NCI-H748 (cell line): ENCODE results near the gene MRPL23.

Experiments
- DNase-seq: peaks from one replicate; lab custom pipeline; 2025; ENCODE audit not compliant: unreplicated experiment; lab: John Stamatoyannopoulos, UW

MRPL23 gene

GRCh38 chr11:1920909-1921573 is 26.1 kb upstream of the MRPL23 start:
- no peak for DNase-seq

- DNase-seq, result no peak
Observed at GRCh38 chr11:1921574-1922141, 25.5 kb upstream of the MRPL23 start.

GRCh38 chr11:1922481-1923081 is 24.6 kb upstream of the MRPL23 start:
- DNase-seq, result no peak

GRCh38 chr11:1923201-1923956 is 23.8 kb upstream of the MRPL23 start:
- DNase-seq, result no peak

- no peak for DNase-seq
Observed at GRCh38 chr11:1924181-1924580, 23.0 kb upstream of the MRPL23 start.

- no peak for DNase-seq
Observed at GRCh38 chr11:1924646-1925372, 22.3 kb upstream of the MRPL23 start.

- no peak for DNase-seq
Observed at GRCh38 chr11:1925373-1926155, 21.6 kb upstream of the MRPL23 start.

- DNase-seq, result no peak
Observed at GRCh38 chr11:1926156-1927025, 20.7 kb upstream of the MRPL23 start.

- DNase-seq, result no peak
Observed at GRCh38 chr11:1927026-1927847, 19.9 kb upstream of the MRPL23 start.

GRCh38 chr11:1927848-1928469 is 19.2 kb upstream of the MRPL23 start:
- no peak for DNase-seq

GRCh38 chr11:1928470-1928890 is 18.7 kb upstream of the MRPL23 start:
- DNase-seq, result no peak

- no peak for DNase-seq
Observed at GRCh38 chr11:1928891-1929541, 18.1 kb upstream of the MRPL23 start.

- DNase-seq, result no peak
Observed at GRCh38 chr11:1929621-1930461, 17.3 kb upstream of the MRPL23 start.

GRCh38 chr11:1930462-1930830 is 16.7 kb upstream of the MRPL23 start:
- no peak for DNase-seq

- no peak for DNase-seq
Observed at GRCh38 chr11:1931341-1932104, 15.6 kb upstream of the MRPL23 start.

- no peak for DNase-seq
Observed at GRCh38 chr11:1932105-1932480, 15.0 kb upstream of the MRPL23 start.
